Spleen (tissue), 11 donors: ENCODE results near the gene CCNF. TPM values are rescaled to one million over a fixed set of nuclear protein-coding genes. Genes with fewer than 3 reads are reported as not detected.

Experiments used
- DNase-seq: peaks from one replicate; pipeline ENCODE4 v3.0.0-alpha.2; 2020
- H3K27ac ChIP-seq, 8 donors: fragments of 200-600 bp; sonication (generic) in 7 of 8; 1 replicate in 4 of 8; 2 replicates in 4 of 8; pipeline versions ENCODE4 v1.5.0 to v1.8.0; 2016 to 2021; ENCODE audit warnings: inconsistent platforms in 4 of 8, mild to moderate bottlenecking in 4 of 8, moderate library complexity in 1 of 8
- H3K27me3 ChIP-seq, 7 donors: fragments of 200-600 bp; sonication (generic) in 6 of 7; replicated peaks in 1 of 7; 1 replicate in 4 of 7; 2 replicates in 3 of 7; pipeline versions ENCODE4 v1.5.0 to v1.8.0; 2016 to 2021; ENCODE audit warnings: inconsistent platforms in 3 of 7, mild to moderate bottlenecking in 1 of 7
- H3K36me3 ChIP-seq, 6 donors: fragments of 200-600 bp; sonication (generic) in 5 of 6; 1 replicate in 4 of 6; 2 replicates in 2 of 6; pipeline versions ENCODE4 v1.5.0 to v1.8.0; 2016 to 2021; ENCODE audit warnings: inconsistent platforms in 2 of 6
- H3K4me1 ChIP-seq, 6 donors: fragments of 200-600 bp; sonication (generic) in 5 of 6; 1 replicate in 3 of 6; 2 replicates in 3 of 6; pipeline versions ENCODE4 v1.5.0 to v1.8.0; 2016 to 2021; ENCODE audit warnings: inconsistent platforms in 3 of 6
- H3K4me3 ChIP-seq, 8 donors: fragments of 200-600 bp; sonication (generic) in 7 of 8; 1 replicate in 4 of 8; 2 replicates in 4 of 8; pipeline versions ENCODE4 v1.5.0 to v1.8.0; 2016 to 2021; ENCODE audit warnings: inconsistent platforms in 4 of 8, mild to moderate bottlenecking in 4 of 8, moderate library complexity in 2 of 8
- H3K9me3 ChIP-seq, 8 donors: fragments of 200-600 bp; sonication (generic) in 7 of 8; 1 replicate in 4 of 8; 2 replicates in 4 of 8; pipeline versions ENCODE4 v1.5.0 to v1.8.0; 2016 to 2021; ENCODE audit warnings: inconsistent platforms in 4 of 8
- CTCF ChIP-seq, 11 experiments: fragments of 200-600 bp in 7 of 11; fragments of 450-650 bp in 4 of 11; sonication (generic) in 4 of 11; IDR thresholded peaks in 8 of 11; conservative IDR thresholded peaks in 3 of 11; 1 replicate in 7 of 11; 2 replicates in 4 of 11; pipeline versions ENCODE4 v1.4.0 to v1.8.0; 2016 to 2021; ENCODE audit warnings: antibody characterized with exemption in 11 of 11, inconsistent platforms in 4 of 11, mild to moderate bottlenecking in 1 of 11
- POLR2A ChIP-seq, 3 donors: fragments of 450-650 bp; IDR thresholded peaks; one replicate each; pipeline ENCODE4 v1.5.1; 2017; ENCODE audit warnings: antibody characterized with exemption in 3 of 3, mild to moderate bottlenecking in 1 of 3
- POLR2AphosphoS5 ChIP-seq, 3 donors: sonication (generic); formaldehyde crosslinking; IDR thresholded peaks; one replicate each; pipeline ENCODE4 v1.5.1; 2017; ENCODE audit warnings: antibody characterized with exemption in 3 of 3
- WGBS, 5 donors: extraction: QIAGEN DNeasy Blood & Tissue Kit in 3 of 5; methylation state at CpG; one replicate each; pipeline versions ENCODE4 v1.1.5 to v1.1.7; 2013 to 2018; 5-methylcytosine and 5-hydroxymethylcytosine counted together
- intact Hi-C: fragments of 100-400 bp; cut with DNase I; formaldehyde crosslinking; loops from one replicate; pipeline ENCODE4 v1.15.0; 2023; ENCODE audit warnings: low total_unique reads
- polyA plus RNA-seq, 3 donors: library from polyadenylated mRNA; stranded (reverse); fragments of 200-250 nt; gene quantifications; one replicate each; pipeline ENCODE4 v1.2.1, GENCODE V29; 2013
- total RNA-seq, 7 donors: library from RNA; depleted of rRNA in 3 of 7; stranded (reverse); fragments of >200 nt in 3 of 7; fragmentation: NEBNext Ultra II Directional in 4 of 7; extraction: Animal tissue kit (Norgen Biotek cat#: 25700) in 4 of 7; gene quantifications; one replicate each; pipeline versions ENCODE4 v1.1.0 to v1.2.1, GENCODE V29; 2016 to 2021
- donor health status: healthy with polysubstance abuse.
- donor health status: DM: no; HTN: no; CAD: no; lungs with moderate emphysema.
- donor health status: DM: no; HTN: no; CAD: no.
- donor health status: Bipolar disorder and iron deficiency.
- donor health status: healthy.
- donor health status: DM: no; HTN: no; CAD: no.
- donor health status: DM: yes; HTN: yes; CAD: no.

CCNF gene
- total and polyA plus RNA-seq, 10 donors = 1.5 to 11.1 (median 4.7) TPM

GRCh38 chr16:2467528-2468232, 38.4 kb downstream of the CCNF start:
- no peaks in the 10 kb centered on the region for H3K36me3 ChIP-seq
- H3K27ac ChIP-seq = peak overlapping the region in 1 of 8 donors; percentile 38
- H3K27me3 ChIP-seq = peaks cover 0 to 66% (median 55%) of the 10 kb centered on the region in 7 donors
- H3K4me1 ChIP-seq = peaks cover 14 to 59% (median 49%) of the 10 kb centered on the region in 6 donors
- no peak for DNase-seq
- intact Hi-C loops = no loop called here
- TF ChIP-seq POLR2AphosphoS5 (IDR thresholded peaks at IDR 0.05) (peak in 1 of 3 donors; percentile 54), POLR2A (IDR thresholded peaks at IDR 0.05) (no peak)
- WGBS, 5 donors = 0 to 2% (median 2%) methylated on average over 16 to 80 of the region's 80 CpGs
- H3K9me3 ChIP-seq = no peaks in the 10 kb centered on the region
- peak overlapping the region in 7 of 8 donors; percentile 23 to 65 (median 27) for H3K4me3 ChIP-seq

GRCh38 chr16:2468233-2468724, 39.0 kb downstream of the CCNF start:
- Histone ChIP-seq H3K27ac (peak overlapping the region in 1 of 8 donors; percentile 38), H3K36me3 (no peaks in the 10 kb centered on the region), H3K27me3 (peaks cover 0 to 72% (median 61%) of the 10 kb centered on the region in 7 donors), H3K4me3 (peak overlapping the region in 6 of 8 donors; percentile 23 to 65 (median 30)), H3K9me3 (no peaks in the 10 kb centered on the region), H3K4me1 (peaks cover 14 to 65% (median 54%) of the 10 kb centered on the region in 6 donors)
- WGBS, 5 donors = 0 to 3% (median 1%) methylated on average over 23 to 38 of the region's 38 CpGs
- DNase-seq = no peak
- TF ChIP-seq POLR2A (IDR thresholded peaks at IDR 0.05) = no peak
- TF ChIP-seq POLR2AphosphoS5 (IDR thresholded peaks at IDR 0.05) = peak in 1 of 3 donors; percentile 37
- TF ChIP-seq CTCF (IDR thresholded peaks at IDR 0.05 in 8 of 11, conservative IDR thresholded peaks at IDR 0.05 in 3 of 11) = no peak
- intact Hi-C loops = no loop called here

GRCh38 chr16:2468725-2469398, 39.6 kb downstream of the CCNF start:
- Histone ChIP-seq H3K9me3 (no peaks in the 10 kb centered on the region), H3K27me3 (peaks cover 0 to 77% (median 65%) of the 10 kb centered on the region in 7 donors), H3K4me1 (peaks cover 14 to 69% (median 59%) of the 10 kb centered on the region in 6 donors), H3K36me3 (no peaks in the 10 kb centered on the region), H3K27ac (no peak overlapping the region), H3K4me3 (peak overlapping the region in 2 of 8 donors; percentile 45 to 65)
- intact Hi-C loops = no loop called here
- DNase-seq = no peak
- TF ChIP-seq POLR2A (IDR thresholded peaks at IDR 0.05) (no peak), CTCF (IDR thresholded peaks at IDR 0.05 in 8 of 11, conservative IDR thresholded peaks at IDR 0.05 in 3 of 11) (no peak), POLR2AphosphoS5 (IDR thresholded peaks at IDR 0.05) (no peak)
- WGBS, 5 donors = 3 to 17% (median 13%) methylated on average over 9 to 14 of the region's 14 CpGs

GRCh38 chr16:2469399-2470233, 40.4 kb downstream of the CCNF start:
- TF ChIP-seq CTCF (IDR thresholded peaks at IDR 0.05 in 8 of 11, conservative IDR thresholded peaks at IDR 0.05 in 3 of 11) (no peak), POLR2A (IDR thresholded peaks at IDR 0.05) (no peak), POLR2AphosphoS5 (IDR thresholded peaks at IDR 0.05) (no peak)
- peaks cover 14 to 77% (median 66%) of the 10 kb centered on the region in 6 donors for H3K4me1 ChIP-seq
- no peaks in the 10 kb centered on the region for H3K9me3 ChIP-seq
- 53 to 60% (median 56%) methylated on average over 15 to 16 of the region's 16 CpGs for WGBS, 5 donors
- intact Hi-C loops = no loop called here
- H3K27ac ChIP-seq = no peak overlapping the region
- no peak overlapping the region for H3K4me3 ChIP-seq
- H3K36me3 ChIP-seq = no peaks in the 10 kb centered on the region
- H3K27me3 ChIP-seq = peaks cover 0 to 83% (median 65%) of the 10 kb centered on the region in 7 donors
- no peak for DNase-seq
